A549 treated with ZK216348 at 1 μM for 4 hours (cell line): Measurements from ENCODE around the gene TNS3. TPM values are rescaled to one million over a fixed set of nuclear protein-coding genes. Genes with fewer than 3 reads are reported as not detected.

ENCODE experiments used
- total RNA-seq: library from RNA; stranded (reverse); fragments of 200-300 nt; extraction: Qiagen RNA extraction; gene quantifications from 5 replicates; pipeline ENCODE4 v1.2.3, GENCODE V29; 2022; ENCODE audit warnings: low read depth

TNS3 gene
- total RNA-seq, result 61.9 to 87.8 TPM (median 77.1 TPM) in 5 replicates

GRCh38 chr7:47581804-47582763, at the start of gene TNS3:
TNS3 (minus strand) TSS chr7:47582111; CDS start chr7:47439636, 142,475 bp downstream.

